Activated CD8-positive, alpha-beta memory T cell treated with anti-CD3 and anti-CD28 coated beads, Interleukin-2, amount 10 ng/mL, durations not matched to agents 7 days and 5 days (primary cell): ENCODE results near the gene SERPINB10. TPM values are rescaled to one million over a fixed set of nuclear protein-coding genes. Genes with fewer than 3 reads are reported as not detected.

Experiments used
- ATAC-seq: fragments of 150-1000 bp; cut with Tn5 transposase; one replicate; pipeline ENCODE4 v1.10.0; 2021; ENCODE audit warnings: moderate library complexity
- CTCF ChIA-PET: fragments of 350-600 bp; sonication (Branson Sonifier 250); formaldehyde crosslinking; loops from one replicate; lab custom pipeline; 2021; ENCODE audit warnings: antibody characterized with exemption; lab: Charles Lee
- DNase-seq: peaks from one replicate; pipeline ENCODE4 v3.0.0-alpha.2; 2020
- H3K27ac Mint-ChIP-seq: one replicate; pipeline ENCODE4 v1.8.0; 2021; ENCODE audit warnings: mild to moderate bottlenecking, mixed read lengths
- H3K27me3 Mint-ChIP-seq: one replicate; pipeline ENCODE4 v1.8.0; 2021; ENCODE audit warnings: mixed read lengths
- H3K36me3 Mint-ChIP-seq: one replicate; pipeline ENCODE4 v1.8.0; 2021; ENCODE audit warnings: mild to moderate bottlenecking, mixed read lengths
- H3K4me1 Mint-ChIP-seq: one replicate; pipeline ENCODE4 v1.8.0; 2021; ENCODE audit warnings: mixed read lengths
- H3K4me3 Mint-ChIP-seq: one replicate; pipeline ENCODE4 v1.8.0; 2021; ENCODE audit warnings: mild to moderate bottlenecking, moderate library complexity, mixed read lengths
- H3K9me3 Mint-ChIP-seq: one replicate; pipeline ENCODE4 v1.8.0; 2022; ENCODE audit warnings: low read depth, mixed read lengths
- total RNA-seq, 2 experiments: library from RNA; stranded (reverse); gene quantifications; one replicate each; pipeline ENCODE4 v1.2.3, GENCODE V29; 2021

SERPINB10 gene
- total RNA-seq, 2 experiments from 2014 or later, result 0.14 TPM; not detected in 1

DNA sequence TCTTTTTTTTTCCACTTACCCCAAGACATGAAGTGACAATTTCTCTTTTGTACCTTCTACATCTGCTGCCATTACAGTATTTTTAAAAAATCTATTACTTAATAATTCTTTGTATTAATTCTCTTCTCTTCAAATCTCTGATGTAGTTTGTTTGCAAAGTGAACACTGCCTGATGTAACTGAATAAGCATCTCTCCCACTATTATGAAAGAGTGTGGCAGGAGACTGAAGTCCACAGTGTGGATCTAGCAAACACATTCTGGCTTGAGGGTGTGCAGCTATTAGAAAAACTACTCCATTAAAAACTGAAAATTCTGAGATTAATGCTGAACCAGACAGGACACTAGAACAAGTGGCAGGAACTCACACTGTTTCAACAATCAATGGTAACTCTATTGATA lies 57.1 kb downstream of the SERPINB10 start:
- Mint-ChIP-seq H3K27me3 (peaks cover 13% of the 10 kb centered on the region), H3K4me3 (no peak overlapping the region), H3K36me3 (no peaks in the 10 kb centered on the region), H3K27ac (no peak overlapping the region), H3K9me3 (no peaks in the 10 kb centered on the region), H3K4me1 (peaks cover 10% of the 10 kb centered on the region)
- CTCF ChIA-PET, result interaction anchor here (1.4 to 3.4 kb wide), 3 partner anchors 11 to 29 kb away, joined by 3 to 23 read pairs (median 9); no protein-coding TSS in a partner anchor
- no peak for DNase-seq
- ATAC-seq, result no peak

DNA sequence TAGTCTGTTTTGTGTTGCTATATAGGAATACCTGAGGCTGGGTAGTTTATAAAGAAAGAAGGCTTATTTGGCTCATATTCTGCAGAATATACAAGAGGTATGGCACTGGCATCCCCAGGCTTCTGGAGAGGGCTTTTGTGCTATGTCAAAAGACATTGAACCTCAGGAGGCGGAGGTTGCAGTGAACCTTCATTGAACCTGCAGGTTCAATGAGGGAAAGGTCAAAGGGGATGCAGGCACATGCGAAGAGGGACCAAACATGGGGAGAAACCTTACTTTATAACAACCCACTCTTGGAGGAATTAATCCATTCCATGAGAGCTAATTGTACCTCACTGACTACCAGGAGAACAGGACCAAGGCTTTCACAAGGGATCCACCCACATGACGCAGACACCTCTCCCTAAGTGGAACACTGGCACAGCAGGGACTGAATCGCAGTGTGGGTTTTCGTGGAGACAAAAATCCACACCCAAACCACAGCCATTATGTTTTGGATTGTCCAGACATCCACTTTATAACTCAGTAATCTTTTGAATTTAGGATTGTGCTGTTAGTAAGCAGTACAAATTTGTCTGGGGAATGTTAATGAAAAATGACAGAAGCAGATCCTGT lies 58.1 kb downstream of the SERPINB10 start:
- H3K4me3 Mint-ChIP-seq, result no peak overlapping the region
- H3K27me3 Mint-ChIP-seq, result peaks cover 9% of the 10 kb centered on the region
- peaks cover 14% of the 10 kb centered on the region for H3K4me1 Mint-ChIP-seq
- DNase-seq (no peak), ATAC-seq (no peak)
- CTCF ChIA-PET, result interaction anchor here (1.4 kb wide), 1 partner anchor 30 kb away, joined by 3 read pairs; no protein-coding TSS in a partner anchor
- H3K27ac Mint-ChIP-seq, result no peak overlapping the region
- no peaks in the 10 kb centered on the region for H3K36me3 Mint-ChIP-seq
- no peaks in the 10 kb centered on the region for H3K9me3 Mint-ChIP-seq

DNA sequence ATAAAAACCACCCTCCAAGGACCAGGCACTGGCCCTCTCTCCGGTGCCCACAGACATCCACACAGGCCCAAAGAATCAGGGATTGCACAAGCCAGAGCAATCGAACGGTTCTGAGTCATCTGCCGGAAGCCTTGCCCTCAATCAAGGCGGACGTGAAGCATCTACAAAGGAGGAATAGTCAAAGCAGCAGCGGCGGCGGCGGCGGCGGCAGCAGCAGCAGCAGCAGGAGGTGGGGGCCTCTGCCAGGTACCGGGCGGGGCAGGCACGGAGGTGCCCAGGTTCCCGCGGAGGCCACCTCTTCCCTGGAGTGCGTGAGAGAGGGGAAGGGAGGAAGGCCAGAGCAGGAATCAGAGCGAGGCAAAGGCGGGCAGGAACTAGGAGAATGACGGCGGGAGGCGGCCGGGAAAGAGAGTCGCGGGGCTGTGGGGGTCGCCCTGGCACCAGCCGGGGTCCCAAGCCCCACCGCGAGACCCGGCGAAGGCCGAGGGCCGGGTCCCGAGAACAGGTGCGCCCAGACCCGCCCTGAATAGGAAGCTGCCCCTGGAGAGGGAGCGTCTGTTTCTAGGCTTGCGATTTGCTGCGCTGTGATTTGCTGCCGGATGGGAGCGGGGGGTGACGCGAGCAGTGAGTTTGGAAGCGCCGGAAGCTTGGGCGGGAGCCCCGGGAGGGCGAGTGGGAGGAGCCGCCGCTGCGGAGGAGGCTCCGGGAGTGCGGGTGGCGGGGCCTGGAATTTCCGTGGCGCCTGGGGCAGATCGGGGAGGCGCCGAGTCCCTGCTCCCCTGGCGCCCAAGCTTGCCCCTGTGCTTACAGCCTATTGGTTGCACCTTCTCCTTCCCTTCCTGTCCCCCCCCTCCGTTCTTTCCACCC lies 62.4 kb downstream of the SERPINB10 start, which contains the start of gene SERPINB8:
TSS of gene SERPINB8 (plus strand) at position 140 of the 867 bp plus-strand sequence. CDS start 8,228 bp downstream, outside the sequence.
- H3K4me3 Mint-ChIP-seq, result peak within 1 kb of the TSS; percentile 84
- CTCF ChIA-PET, result no interaction called here
- H3K27ac Mint-ChIP-seq, result peak within 1 kb of the TSS; percentile 86
- H3K9me3 Mint-ChIP-seq, result no peaks in the 10 kb centered on the region
- DNase-seq, result peak; percentile 87
- H3K36me3 Mint-ChIP-seq, result no peaks in the 10 kb centered on the region
- peaks cover 2% of the 10 kb centered on the region for H3K27me3 Mint-ChIP-seq
- ATAC-seq, result peak; percentile 93
- H3K4me1 Mint-ChIP-seq, result peaks cover 25% of the 10 kb centered on the region

DNA sequence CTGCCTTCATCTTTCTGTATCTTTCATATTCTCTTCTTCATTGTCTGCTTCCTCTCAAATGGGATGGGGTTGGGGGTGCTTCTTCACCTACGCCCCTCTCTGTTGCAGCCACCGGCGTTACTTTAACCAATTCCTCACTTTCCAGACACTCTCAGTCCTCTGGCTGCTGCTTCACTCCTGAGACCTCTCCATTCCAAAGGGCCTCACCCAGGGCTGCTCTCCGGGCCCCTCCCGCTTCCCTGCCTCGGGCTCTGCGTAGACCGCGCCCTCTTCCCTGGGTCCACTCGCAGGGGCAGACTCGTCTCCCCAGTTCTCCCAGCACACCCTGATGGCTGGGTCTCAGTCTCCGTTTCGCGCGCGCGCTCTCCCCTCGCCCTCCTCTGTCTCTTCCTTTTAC lies 63.0 kb downstream of the SERPINB10 start:
- peaks cover 26% of the 10 kb centered on the region for H3K4me1 Mint-ChIP-seq

DNA sequence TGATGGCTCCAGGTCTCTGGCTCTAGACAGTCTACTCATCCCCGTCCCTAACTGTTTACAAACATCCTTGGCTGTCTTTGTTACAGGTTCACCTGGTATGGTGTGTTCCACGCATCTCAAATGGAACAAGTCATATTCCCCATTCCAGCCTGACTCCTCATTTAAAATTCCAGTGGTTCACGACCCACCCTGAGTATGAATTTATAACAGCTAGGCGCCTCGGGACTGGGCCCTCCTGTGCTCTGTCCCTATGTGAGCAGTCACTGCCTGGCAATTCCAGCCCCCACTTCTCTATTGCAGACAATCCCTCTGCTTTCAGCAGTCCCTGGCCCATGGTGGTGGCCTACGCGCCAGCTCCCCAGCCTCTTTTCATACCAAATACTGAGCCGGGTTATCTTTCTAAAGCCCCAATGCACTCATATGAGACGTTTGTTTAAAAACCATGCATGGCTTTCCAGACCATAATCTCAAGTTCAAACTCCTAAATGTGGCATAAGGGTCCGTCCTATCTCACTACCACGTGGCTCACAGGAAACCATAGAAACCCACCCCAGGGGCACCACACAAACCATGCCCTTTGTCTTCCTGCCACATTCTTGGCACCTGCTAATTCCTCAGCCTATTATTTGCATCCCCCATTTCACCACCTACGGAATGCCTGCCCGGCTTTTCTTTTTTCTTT lies 63.7 kb downstream of the SERPINB10 start:
- H3K9me3 Mint-ChIP-seq, result no peaks in the 10 kb centered on the region
- no peaks in the 10 kb centered on the region for H3K27me3 Mint-ChIP-seq
- CTCF ChIA-PET, result no interaction called here
- peak overlapping the region; percentile 86 for H3K27ac Mint-ChIP-seq
- peaks cover 26% of the 10 kb centered on the region for H3K4me1 Mint-ChIP-seq
- DNase-seq (no peak), ATAC-seq (no peak)
- H3K36me3 Mint-ChIP-seq, result no peaks in the 10 kb centered on the region
- H3K4me3 Mint-ChIP-seq, result peak overlapping the region; percentile 84

More for the DNA sequence above, 63.0 kb downstream of the SERPINB10 start:
- Mint-ChIP-seq H3K27ac (peak overlapping the region; percentile 86), H3K4me3 (peak overlapping the region; percentile 84), H3K27me3 (no peaks in the 10 kb centered on the region), H3K36me3 (no peaks in the 10 kb centered on the region), H3K9me3 (no peaks in the 10 kb centered on the region)
- DNase-seq, result no peak
- ATAC-seq, result no peak
- CTCF ChIA-PET, result no interaction called here

DNA sequence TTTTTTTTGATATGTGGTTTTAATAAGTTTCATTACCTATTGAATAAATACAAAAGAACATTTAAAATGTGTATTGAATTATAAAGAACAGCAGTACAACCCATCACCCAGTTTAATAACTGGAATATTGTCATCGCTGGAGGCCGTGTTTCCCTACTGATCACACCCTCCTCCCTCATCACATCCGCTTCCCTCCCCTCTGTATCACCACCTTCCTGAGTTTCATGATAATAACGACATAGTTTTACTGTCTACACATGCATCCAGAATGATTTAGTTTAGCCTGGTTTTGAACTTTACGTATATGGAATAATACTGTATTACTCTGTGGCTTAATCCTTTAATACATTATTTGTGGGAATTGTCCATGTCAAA lies 64.2 kb downstream of the SERPINB10 start:
- ATAC-seq (no peak), DNase-seq (no peak)
- Mint-ChIP-seq H3K27ac (no peak overlapping the region), H3K4me1 (peaks cover 26% of the 10 kb centered on the region), H3K9me3 (no peaks in the 10 kb centered on the region), H3K4me3 (peak overlapping the region; percentile 44), H3K27me3 (no peaks in the 10 kb centered on the region), H3K36me3 (no peaks in the 10 kb centered on the region)
- CTCF ChIA-PET, result no interaction called here

DNA sequence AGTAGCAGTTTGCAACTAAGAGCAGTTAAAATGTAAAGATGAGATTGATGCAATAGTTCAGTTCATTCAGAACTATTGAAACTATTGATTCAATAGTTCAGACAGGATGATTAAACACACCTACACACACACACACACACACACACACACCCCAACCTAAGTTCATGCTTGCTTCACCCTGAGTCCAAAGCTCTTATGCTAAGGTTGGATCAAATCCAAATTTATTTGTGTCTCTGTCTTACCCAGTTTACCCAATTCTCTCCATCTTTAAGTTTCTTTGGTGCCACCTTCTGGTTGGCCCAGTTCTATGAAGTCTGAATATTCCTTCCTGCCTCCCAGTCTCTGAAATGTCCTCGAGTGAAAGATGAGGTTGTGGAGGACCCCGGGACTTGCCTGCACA lies 67.2 kb downstream of the SERPINB10 start:
- ATAC-seq (no peak), DNase-seq (no peak)
- Mint-ChIP-seq H3K4me1 (peaks cover 23% of the 10 kb centered on the region), H3K4me3 (no peak overlapping the region), H3K9me3 (no peaks in the 10 kb centered on the region), H3K27ac (no peak overlapping the region), H3K36me3 (no peaks in the 10 kb centered on the region), H3K27me3 (no peaks in the 10 kb centered on the region)
- CTCF ChIA-PET, result interaction anchor here (1.1 to 2.9 kb wide), 5 partner anchors 9 to 464 kb away, joined by 3 to 17 read pairs (median 3); no protein-coding TSS in a partner anchor

DNA sequence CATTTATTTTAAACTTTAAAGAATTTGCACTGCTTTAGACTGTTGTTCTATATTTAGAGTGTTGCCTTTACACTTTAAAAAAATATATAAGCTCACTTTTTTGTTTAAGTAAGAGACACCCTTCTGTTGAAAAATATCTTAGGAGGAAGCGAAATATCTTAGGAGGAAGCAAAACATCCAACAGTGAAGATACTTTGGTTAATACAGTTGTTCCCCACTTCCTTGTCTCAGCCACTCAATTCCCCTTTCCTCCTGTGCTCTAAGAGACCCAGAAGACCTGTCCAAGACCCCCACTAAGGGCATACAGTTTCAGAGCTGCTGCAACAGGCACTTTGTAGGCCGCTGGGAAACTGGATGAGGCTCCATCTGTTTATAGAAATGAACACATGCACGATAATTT lies 67.9 kb downstream of the SERPINB10 start:
- no peak for DNase-seq
- peaks cover 25% of the 10 kb centered on the region for H3K4me1 Mint-ChIP-seq
- H3K4me3 Mint-ChIP-seq, result no peak overlapping the region
- CTCF ChIA-PET, result interaction anchor here (1.1 to 2.9 kb wide), 4 partner anchors 10 to 465 kb away, joined by 3 to 17 read pairs (median 5); no protein-coding TSS in a partner anchor
- no peak for ATAC-seq
- H3K9me3 Mint-ChIP-seq, result no peaks in the 10 kb centered on the region
- no peak overlapping the region for H3K27ac Mint-ChIP-seq
- no peaks in the 10 kb centered on the region for H3K36me3 Mint-ChIP-seq
- H3K27me3 Mint-ChIP-seq, result no peaks in the 10 kb centered on the region

DNA sequence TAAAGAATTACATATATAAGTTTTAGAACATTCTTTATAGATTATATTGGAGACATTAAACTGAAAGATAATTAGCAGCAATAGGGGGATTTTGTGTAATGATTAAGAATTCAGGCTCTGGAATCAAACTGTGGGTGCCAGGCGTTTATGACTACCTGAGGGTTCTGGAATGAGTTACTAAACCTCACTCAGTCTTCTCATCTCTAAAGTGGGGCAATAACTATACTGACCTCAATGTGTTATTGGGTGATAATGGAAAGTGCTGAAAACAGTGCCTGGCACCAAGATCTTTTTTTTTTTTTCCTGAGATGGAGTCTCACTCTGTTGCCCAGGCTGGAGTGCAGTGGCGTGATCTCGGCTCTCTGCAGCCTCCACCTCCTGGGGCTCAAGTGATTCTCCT lies 69.3 kb downstream of the SERPINB10 start:
- H3K36me3 Mint-ChIP-seq, result no peaks in the 10 kb centered on the region
- CTCF ChIA-PET, result interaction anchor here (2.2 to 2.9 kb wide), 2 partner anchors 13 to 18 kb away, joined by 7 to 17 read pairs; no protein-coding TSS in a partner anchor
- H3K4me1 Mint-ChIP-seq, result peaks cover 25% of the 10 kb centered on the region
- H3K27me3 Mint-ChIP-seq, result no peaks in the 10 kb centered on the region
- no peak overlapping the region for H3K4me3 Mint-ChIP-seq
- no peaks in the 10 kb centered on the region for H3K9me3 Mint-ChIP-seq
- ATAC-seq (no peak), DNase-seq (no peak)
- no peak overlapping the region for H3K27ac Mint-ChIP-seq

DNA sequence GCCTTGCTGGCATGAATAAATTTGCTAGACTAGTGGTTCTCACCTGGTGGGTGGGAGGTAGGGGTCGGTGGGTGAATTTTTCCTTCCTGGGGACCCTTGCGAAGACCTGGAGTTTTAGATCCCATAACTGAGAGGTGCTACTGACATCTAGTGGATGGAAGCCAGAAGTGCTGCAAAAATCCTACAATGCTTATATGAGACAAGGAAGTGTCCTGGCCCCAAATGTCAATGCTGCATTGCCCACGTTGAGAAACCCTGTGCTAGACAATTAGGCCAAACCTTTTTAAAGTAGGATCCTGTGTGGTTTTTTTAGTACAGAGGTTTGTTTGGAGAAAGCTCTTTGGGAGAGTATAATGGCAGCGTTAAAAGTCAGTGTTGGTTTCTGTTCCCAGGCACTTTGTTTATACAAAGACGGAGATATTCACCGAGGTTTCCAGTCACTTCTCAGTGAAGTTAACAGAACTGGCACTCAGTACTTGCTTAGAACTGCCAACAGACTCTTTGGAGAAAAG lies 71.7 kb downstream of the SERPINB10 start:
- peak overlapping the region; percentile 66 for H3K27ac Mint-ChIP-seq
- no peaks in the 10 kb centered on the region for H3K27me3 Mint-ChIP-seq
- H3K4me3 Mint-ChIP-seq, result peak overlapping the region; percentile 47
- H3K4me1 Mint-ChIP-seq, result peaks cover 24% of the 10 kb centered on the region
- H3K9me3 Mint-ChIP-seq, result no peaks in the 10 kb centered on the region
- peak; percentile 80 for ATAC-seq
- DNase-seq, result peak; percentile 67
- no peaks in the 10 kb centered on the region for H3K36me3 Mint-ChIP-seq
- CTCF ChIA-PET, result interaction anchor here (0.6 to 1.4 kb wide), 6 partner anchors 12 to 462 kb away, joined by 3 to 9 read pairs (median 4); partner anchors contain the start of gene SERPINB2

DNA sequence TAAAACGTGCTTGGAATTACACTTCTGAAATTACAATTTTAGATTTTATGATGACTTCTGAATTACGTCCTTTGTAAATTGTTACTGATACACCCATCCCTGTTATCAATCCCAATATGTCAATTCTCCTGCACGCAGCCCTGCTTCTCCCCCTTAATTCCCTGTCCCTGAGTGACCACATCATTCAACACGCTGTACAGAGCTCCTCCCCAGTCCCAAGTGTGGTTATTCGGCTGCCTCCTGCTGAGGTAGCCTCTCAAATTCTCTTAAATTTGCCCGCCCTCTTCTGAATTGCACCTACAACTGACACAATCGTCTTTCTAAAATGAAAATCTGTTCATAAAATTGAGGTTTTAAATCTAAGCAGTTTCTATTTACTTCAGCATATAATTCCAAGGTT lies 72.3 kb downstream of the SERPINB10 start:
- Mint-ChIP-seq H3K36me3 (no peaks in the 10 kb centered on the region), H3K27ac (no peak overlapping the region), H3K27me3 (no peaks in the 10 kb centered on the region), H3K9me3 (no peaks in the 10 kb centered on the region), H3K4me3 (peak overlapping the region; percentile 47), H3K4me1 (peaks cover 23% of the 10 kb centered on the region)
- ATAC-seq (no peak), DNase-seq (no peak)
- CTCF ChIA-PET, result interaction anchor here (0.6 to 1.4 kb wide), 6 partner anchors 12 to 462 kb away, joined by 3 to 9 read pairs (median 4); partner anchors contain the start of gene SERPINB2

DNA sequence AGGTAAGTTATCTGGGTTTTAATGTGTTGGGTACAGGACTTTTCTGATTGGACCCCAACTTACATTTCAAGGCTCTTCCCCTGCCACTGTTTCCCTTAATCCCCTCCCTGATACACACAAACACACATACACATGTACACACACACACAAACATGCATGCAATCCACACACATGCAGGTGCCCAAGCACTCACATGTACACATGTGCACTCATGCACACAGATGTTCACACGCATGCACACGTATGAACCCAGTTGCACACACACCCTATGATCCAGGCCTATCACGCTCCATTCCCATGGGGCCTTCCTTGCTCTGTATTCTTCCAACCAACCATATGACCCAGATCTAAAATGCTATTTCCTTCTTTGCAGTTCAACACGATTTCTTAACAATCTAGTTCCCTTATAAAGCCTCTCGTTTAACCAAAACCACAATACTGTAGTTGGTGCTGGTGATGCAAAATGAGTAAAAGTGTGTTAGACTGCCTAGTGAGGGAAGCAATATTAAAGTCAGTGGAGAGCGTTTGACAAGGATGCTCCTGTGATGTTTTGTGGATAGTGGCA lies 73.2 kb downstream of the SERPINB10 start:
- peaks cover 21% of the 10 kb centered on the region for H3K4me1 Mint-ChIP-seq
- H3K27ac Mint-ChIP-seq, result no peak overlapping the region
- CTCF ChIA-PET, result no interaction called here
- no peaks in the 10 kb centered on the region for H3K9me3 Mint-ChIP-seq
- H3K36me3 Mint-ChIP-seq, result no peaks in the 10 kb centered on the region
- H3K4me3 Mint-ChIP-seq, result no peak overlapping the region
- H3K27me3 Mint-ChIP-seq, result no peaks in the 10 kb centered on the region
- ATAC-seq, result no peak
- no peak for DNase-seq
